GM10266 (cell line): ENCODE measurements around the gene P3H2.
"Not testable (repeated sequence)": the region's sequence is repeated elsewhere in the genome, so short reads cannot be mapped to it uniquely, and the experiment has no call there.

Source experiments
- DNase-seq: peaks from one replicate; pipeline ENCODE4 v3.0.0; 2012; ENCODE audit errors: extremely low spot score
- CTCF ChIP-seq: IDR thresholded peaks from 2 replicates; pipeline ENCODE4 v1.5.1; 2012; ENCODE audit warnings: mild to moderate bottlenecking, low read depth; ENCODE audit not compliant: control insufficient read depth, insufficient read depth; ENCODE audit errors: missing control alignments

Gene P3H2

GRCh38 chr3:189967254-189967865 is 153.3 kb downstream of the P3H2 start:
- DNase-seq: peak; percentile 66
- TF ChIP-seq CTCF: peak; percentile 84

DNA sequence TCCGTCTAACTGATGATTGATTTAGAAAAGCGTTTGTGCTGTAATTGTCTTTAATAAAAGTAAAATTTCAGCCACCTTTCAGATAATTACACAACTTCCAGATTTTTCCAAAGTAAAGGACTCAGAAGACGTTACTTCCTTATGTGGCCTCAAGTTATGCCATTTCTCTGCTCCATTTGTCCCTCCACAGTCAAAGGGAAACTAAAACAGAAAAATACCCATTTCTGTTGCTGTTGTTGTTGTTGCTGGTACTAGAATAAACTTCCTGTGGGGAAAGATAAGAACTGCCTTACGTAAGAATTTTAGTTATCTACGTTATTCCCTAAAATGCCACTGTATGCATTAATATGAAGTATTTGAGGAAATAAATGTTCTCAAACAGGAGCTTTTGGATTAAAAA is 153.9 kb downstream of the P3H2 start:
- no peak for DNase-seq
- TF ChIP-seq CTCF: no peak

GRCh38 chr3:189964623-189965332 is 155.9 kb downstream of the P3H2 start:
- DNase-seq: no peak
- TF ChIP-seq CTCF: no peak

GRCh38 chr3:189962466-189962865 is 158.2 kb downstream of the P3H2 start:
- DNase-seq: no peak
- TF ChIP-seq CTCF: no peak

- TF ChIP-seq CTCF: peak; percentile 98
- peak; percentile 77 for DNase-seq
These were observed 159.1 kb downstream of the P3H2 start for GRCh38 chr3:189961522-189962161.

GRCh38 chr3:189961086-189961485 is 159.6 kb downstream of the P3H2 start:
- not testable (repeated sequence) for DNase-seq

- no peak for TF ChIP-seq CTCF
These were observed 165.7 kb downstream of the P3H2 start for GRCh38 chr3:189954733-189955665.

More at GRCh38 chr3:189954733-189955665, 165.7 kb downstream of the P3H2 start:
- DNase-seq: no peak
